ENCODE data around the gene BTBD16. TPM values are rescaled to one million over a fixed set of nuclear protein-coding genes. Genes with fewer than 3 reads are reported as not detected.

Gene BTBD16
- total RNA-seq, 1 experiment from 2014 or later: not detected

GRCh38 chr10:122359621-122360020, 88.5 kb downstream of the BTBD16 start:
- Mint-ChIP-seq H3K36me3 (peaks cover 7% of the 10 kb centered on the region), H3K9me3 (peaks cover 11% of the 10 kb centered on the region), H3K27ac (no peak overlapping the region), H3K4me1 (no peaks in the 10 kb centered on the region), H3K27me3 (ENCODE audit: low read depth) (no peaks in the 10 kb centered on the region), H3K4me3 (no peak overlapping the region)
- ATAC-seq (no peak), DNase-seq (ENCODE audit: low spot score) (no peak)
- TF ChIP-seq ZNF425 (CRISPR knock-in tag; conservative IDR thresholded peaks at IDR 0.05) (no peak), SP1 (CRISPR knock-in tag; conservative IDR thresholded peaks at IDR 0.05) (no peak), PRRX2 (CRISPR knock-in tag; IDR thresholded peaks at IDR 0.05) (no peak), ZNF416 (CRISPR knock-in tag; IDR thresholded peaks at IDR 0.05) (no peak), TEAD4 (CRISPR knock-in tag; IDR thresholded peaks at IDR 0.05) (no peak), ZSCAN18 (CRISPR knock-in tag; IDR thresholded peaks at IDR 0.05) (no peak), JAZF1 (CRISPR knock-in tag; IDR thresholded peaks at IDR 0.05) (no peak), ZNF671 (CRISPR knock-in tag; IDR thresholded peaks at IDR 0.05) (no peak), SOX15 (CRISPR knock-in tag; IDR thresholded peaks at IDR 0.05) (no peak), FOXP4 (CRISPR knock-in tag; IDR thresholded peaks at IDR 0.05) (no peak), USF1 (CRISPR knock-in tag; IDR thresholded peaks at IDR 0.05) (no peak), MYBL2 (CRISPR knock-in tag; IDR thresholded peaks at IDR 0.05) (no peak), ARID4B (CRISPR knock-in tag; IDR thresholded peaks at IDR 0.05; ENCODE audit: borderline replicate concordance) (no peak), PREB (CRISPR knock-in tag; IDR thresholded peaks at IDR 0.05; ENCODE audit: borderline replicate concordance) (no peak), NR2C2 (CRISPR knock-in tag; IDR thresholded peaks at IDR 0.05) (no peak), NFATC4 (CRISPR knock-in tag; IDR thresholded peaks at IDR 0.05) (no peak)
- POLR2A ChIA-PET: no interaction called here
- CTCF ChIA-PET: no interaction called here
